ENCODE measurements around the gene GOLPH3. TPM values are rescaled to one million over a fixed set of nuclear protein-coding genes. Genes with fewer than 3 reads are reported as not detected.

The GOLPH3 gene
- total RNA-seq, 1 experiment from 2014 or later, result 66.2 TPM

GRCh38 chr5:32151198-32151597 is 22.9 kb downstream of the GOLPH3 start:
- DNase-seq, result no peak
- H3K36me3 ChIP-seq, result peaks cover 6% of the 10 kb centered on the region
- H3K4me3 ChIP-seq, result no peak overlapping the region
- no peaks in the 10 kb centered on the region for H3K9me3 ChIP-seq
- no peaks in the 10 kb centered on the region for H3K27me3 ChIP-seq

GRCh38 chr5:32150366-32150765 is 23.8 kb downstream of the GOLPH3 start:
- H3K4me3 ChIP-seq, result no peak overlapping the region
- DNase-seq, result no peak
- peaks cover 6% of the 10 kb centered on the region for H3K36me3 ChIP-seq
- no peaks in the 10 kb centered on the region for H3K27me3 ChIP-seq
- H3K9me3 ChIP-seq, result no peaks in the 10 kb centered on the region

GRCh38 chr5:32147959-32148358 is 26.2 kb downstream of the GOLPH3 start:
- DNase-seq, result no peak
- Histone ChIP-seq H3K36me3 (peaks cover 8% of the 10 kb centered on the region), H3K4me3 (no peak overlapping the region), H3K9me3 (no peaks in the 10 kb centered on the region), H3K27me3 (no peaks in the 10 kb centered on the region)

DNA sequence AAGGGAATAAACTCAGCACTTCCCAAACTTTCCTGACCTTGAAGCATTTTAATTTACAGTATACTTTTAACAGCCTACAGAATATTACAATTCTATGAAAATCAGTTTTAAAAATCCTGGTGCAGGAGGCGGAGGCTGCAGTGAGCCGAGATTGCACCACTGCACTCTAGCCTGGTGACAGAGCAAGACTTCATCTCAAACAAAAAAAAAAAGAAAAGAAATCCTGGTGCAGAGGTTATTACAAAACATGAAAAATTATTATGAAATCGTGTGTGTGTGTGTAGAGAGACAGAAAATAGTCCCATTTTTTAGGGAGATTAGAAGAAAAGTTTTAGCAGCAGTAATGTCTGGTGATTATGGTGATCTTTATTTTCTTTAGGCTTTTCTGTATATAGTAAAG is 26.9 kb downstream of the GOLPH3 start:
- no peak overlapping the region for H3K4me3 ChIP-seq
- DNase-seq, result no peak
- peaks cover 5% of the 10 kb centered on the region for H3K36me3 ChIP-seq
- H3K27me3 ChIP-seq, result no peaks in the 10 kb centered on the region
- no peaks in the 10 kb centered on the region for H3K9me3 ChIP-seq

GRCh38 chr5:32145378-32145777 is 28.7 kb downstream of the GOLPH3 start:
- H3K4me3 ChIP-seq, result no peak overlapping the region
- peaks cover 3% of the 10 kb centered on the region for H3K36me3 ChIP-seq
- no peaks in the 10 kb centered on the region for H3K27me3 ChIP-seq
- H3K9me3 ChIP-seq, result no peaks in the 10 kb centered on the region
- no peak for DNase-seq

- Histone ChIP-seq H3K36me3 (peaks cover 6% of the 10 kb centered on the region), H3K9me3 (no peaks in the 10 kb centered on the region), H3K27me3 (no peaks in the 10 kb centered on the region), H3K4me3 (no peak overlapping the region)
- peak; percentile 15 for DNase-seq
Measured at GRCh38 chr5:32144378-32145207, 29.5 kb downstream of the GOLPH3 start.

DNA sequence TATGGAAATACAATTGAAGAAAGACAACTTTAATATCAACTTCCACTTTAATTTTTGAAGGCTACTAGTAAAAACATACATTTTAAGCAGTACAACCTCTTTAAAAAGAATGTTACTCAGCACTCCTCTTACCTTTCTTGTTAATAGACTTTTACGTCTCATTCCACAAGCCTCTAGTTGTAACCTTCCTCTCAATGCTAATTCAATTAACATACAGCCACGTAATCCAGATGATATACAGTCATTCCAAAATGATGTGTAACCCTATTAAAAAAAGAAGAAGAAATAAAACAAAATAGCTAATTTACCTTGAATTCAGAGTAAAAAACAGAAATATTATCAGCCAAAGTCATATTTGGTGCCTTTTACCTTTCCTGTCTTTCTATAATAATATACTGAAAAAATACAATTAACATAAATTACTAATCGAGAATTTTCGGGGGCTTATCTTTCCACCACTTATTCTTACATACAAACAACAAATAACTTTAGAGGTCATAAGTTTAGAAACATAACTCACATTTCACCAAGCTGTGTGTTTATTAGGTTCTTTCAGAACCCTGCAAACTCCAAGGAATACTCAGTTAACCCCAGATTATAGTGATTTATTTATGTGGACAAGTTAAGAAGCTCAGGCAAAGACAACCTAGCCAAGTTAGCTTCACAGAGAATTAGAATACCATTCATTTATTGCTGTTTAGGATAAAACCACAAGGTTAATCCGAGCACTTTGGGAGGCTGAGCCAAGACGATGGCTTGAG is 30.3 kb downstream of the GOLPH3 start:
- no peaks in the 10 kb centered on the region for H3K9me3 ChIP-seq
- DNase-seq, result no peak

GRCh38 chr5:32138839-32139493 is 35.2 kb downstream of the GOLPH3 start:
- Histone ChIP-seq H3K36me3 (peaks cover 35% of the 10 kb centered on the region), H3K9me3 (no peaks in the 10 kb centered on the region), H3K27me3 (no peaks in the 10 kb centered on the region), H3K4me3 (no peak overlapping the region)
- no peak for DNase-seq

More for the DNA sequence above, 30.3 kb downstream of the GOLPH3 start:
- Histone ChIP-seq H3K36me3 (peaks cover 14% of the 10 kb centered on the region), H3K27me3 (no peaks in the 10 kb centered on the region), H3K4me3 (no peak overlapping the region)

DNA sequence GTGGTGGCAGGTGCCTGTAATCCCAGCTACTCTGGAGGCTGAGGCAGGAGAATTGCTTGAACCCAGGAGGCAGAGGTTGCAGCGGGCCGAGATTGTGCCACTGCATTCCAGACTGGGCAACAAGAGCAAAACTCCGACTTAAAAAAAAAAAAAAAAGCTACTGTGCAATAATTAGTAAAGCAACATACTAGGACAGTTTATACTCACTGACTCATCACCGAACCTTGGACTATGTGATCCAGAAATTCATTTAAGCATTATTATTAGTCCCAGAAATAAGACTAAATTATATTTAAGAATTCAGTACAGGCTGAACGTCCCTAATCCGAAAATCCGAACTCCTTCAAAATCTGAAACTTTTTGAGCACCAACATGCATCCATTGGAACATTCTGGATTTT is 37.8 kb downstream of the GOLPH3 start:
- DNase-seq, result no peak
- Histone ChIP-seq H3K9me3 (no peaks in the 10 kb centered on the region), H3K27me3 (no peaks in the 10 kb centered on the region), H3K4me3 (no peak overlapping the region), H3K36me3 (peaks cover 32% of the 10 kb centered on the region)

GRCh38 chr5:32135086-32135485 is 39.0 kb downstream of the GOLPH3 start:
- H3K27me3 ChIP-seq, result no peaks in the 10 kb centered on the region
- H3K36me3 ChIP-seq, result peaks cover 36% of the 10 kb centered on the region
- H3K9me3 ChIP-seq, result no peaks in the 10 kb centered on the region
- H3K4me3 ChIP-seq, result no peak overlapping the region
- no peak for DNase-seq

- no peak overlapping the region for H3K4me3 ChIP-seq
- no peak for DNase-seq
- no peaks in the 10 kb centered on the region for H3K27me3 ChIP-seq
- peaks cover 22% of the 10 kb centered on the region for H3K36me3 ChIP-seq
- H3K9me3 ChIP-seq, result no peaks in the 10 kb centered on the region
Measured at GRCh38 chr5:32132757-32133156, 41.4 kb downstream of the GOLPH3 start.

GRCh38 chr5:32131604-32132003 is 42.5 kb downstream of the GOLPH3 start:
- no peak for DNase-seq
- Histone ChIP-seq H3K27me3 (no peaks in the 10 kb centered on the region), H3K9me3 (no peaks in the 10 kb centered on the region), H3K36me3 (peaks cover 32% of the 10 kb centered on the region), H3K4me3 (no peak overlapping the region)

- Histone ChIP-seq H3K36me3 (peaks cover 40% of the 10 kb centered on the region), H3K27me3 (no peaks in the 10 kb centered on the region), H3K9me3 (no peaks in the 10 kb centered on the region), H3K4me3 (no peak overlapping the region)
- no peak for DNase-seq
Measured at GRCh38 chr5:32130865-32131264, 43.3 kb downstream of the GOLPH3 start.

GRCh38 chr5:32129074-32129598 is 45.0 kb downstream of the GOLPH3 start:
- peaks cover 44% of the 10 kb centered on the region for H3K36me3 ChIP-seq
- DNase-seq, result no peak

DNA sequence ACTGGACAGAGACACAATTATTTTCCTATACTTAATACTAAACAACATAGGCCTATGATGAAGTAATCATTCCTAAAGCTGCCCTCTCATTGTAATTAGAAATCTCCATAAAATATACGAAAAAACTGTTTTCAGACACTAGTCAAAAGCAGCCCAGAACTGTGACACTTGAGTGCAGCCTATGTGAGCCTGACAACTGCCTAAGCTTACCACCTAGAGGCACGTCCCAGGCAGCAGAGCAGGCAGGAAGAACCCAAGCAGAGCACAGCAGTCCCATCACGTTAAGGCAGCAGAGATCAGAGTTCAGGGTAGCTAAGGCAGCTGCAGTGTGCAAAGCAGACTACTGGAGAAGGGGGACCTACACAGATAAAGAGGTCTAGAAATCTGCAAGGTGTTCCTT is 46.4 kb downstream of the GOLPH3 start:
- Histone ChIP-seq H3K4me3 (no peak overlapping the region), H3K9me3 (no peaks in the 10 kb centered on the region), H3K36me3 (peaks cover 56% of the 10 kb centered on the region), H3K27me3 (no peaks in the 10 kb centered on the region)
- DNase-seq, result no peak

More at GRCh38 chr5:32129074-32129598, 45.0 kb downstream of the GOLPH3 start:
- H3K27me3 ChIP-seq, result no peaks in the 10 kb centered on the region
- no peaks in the 10 kb centered on the region for H3K9me3 ChIP-seq
- no peak overlapping the region for H3K4me3 ChIP-seq

DNA sequence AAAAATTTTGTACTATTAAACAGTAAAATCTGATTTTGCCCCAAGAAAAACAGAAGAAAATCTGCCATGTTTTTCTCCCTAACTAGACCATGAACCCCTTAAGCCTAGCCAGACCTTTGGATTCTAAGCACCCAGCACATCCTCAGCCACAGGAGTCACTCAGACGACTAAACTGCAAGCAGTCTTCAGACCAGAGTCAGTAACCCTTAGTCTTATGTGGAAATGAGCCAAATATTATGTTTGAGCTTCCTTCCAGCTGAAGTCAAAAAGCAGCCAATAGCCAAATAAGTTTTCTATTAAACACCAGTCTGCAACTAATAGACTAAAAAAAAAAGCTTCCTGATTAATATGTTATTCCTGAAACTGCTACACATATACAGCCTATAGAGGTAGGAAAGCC is 47.4 kb downstream of the GOLPH3 start:
- H3K9me3 ChIP-seq, result no peaks in the 10 kb centered on the region
- H3K27me3 ChIP-seq, result no peaks in the 10 kb centered on the region
- H3K36me3 ChIP-seq, result peaks cover 59% of the 10 kb centered on the region
- no peak overlapping the region for H3K4me3 ChIP-seq
- no peak for DNase-seq
